Ascending aorta (tissue), 2 donors: ENCODE data around the gene BRAT1. TPM values are rescaled to one million over a fixed set of nuclear protein-coding genes. Genes with fewer than 3 reads are reported as not detected.

ENCODE experiments used
- DNase-seq, 2 donors: peaks; one replicate each; pipeline ENCODE4 v3.0.0-alpha.2; 2019; ENCODE audit warnings: low spot score in 2 of 2
- H3K27ac ChIP-seq, 2 donors: fragments of 200-600 bp; sonication (generic); one replicate each; pipeline ENCODE4 v1.5.1; 2016 to 2017; ENCODE audit warnings: mild to moderate bottlenecking in 1 of 2
- H3K27me3 ChIP-seq: fragments of 200-600 bp; sonication (generic); one replicate; pipeline ENCODE4 v1.5.1; 2017
- H3K36me3 ChIP-seq, 2 donors: fragments of 200-600 bp; sonication (generic); one replicate each; pipeline ENCODE4 v1.5.1; 2016
- H3K4me1 ChIP-seq, 2 donors: fragments of 200-600 bp; sonication (generic); one replicate each; pipeline ENCODE4 v1.5.1; 2016 to 2017; ENCODE audit warnings: mild to moderate bottlenecking in 1 of 2
- H3K4me3 ChIP-seq, 2 donors: fragments of 200-600 bp; sonication (generic); one replicate each; pipeline ENCODE4 v1.5.1; 2016 to 2017; ENCODE audit warnings: mild to moderate bottlenecking in 1 of 2
- H3K9me3 ChIP-seq, 2 donors: fragments of 200-600 bp; sonication (generic); one replicate each; pipeline ENCODE4 v1.5.1; 2016
- CTCF ChIP-seq, 3 experiments: fragments of 200-600 bp in 2 of 3; fragments of 450-650 bp in 1 of 3; sonication (generic) in 2 of 3; IDR thresholded peaks; one replicate each; pipeline ENCODE4 v1.5.1; 2016 to 2019; ENCODE audit warnings: antibody characterized with exemption in 3 of 3, mild to moderate bottlenecking in 1 of 3, moderate library complexity in 1 of 3
- intact Hi-C: fragments of 100-400 bp; cut with DNase I; formaldehyde crosslinking; loops from one replicate; pipeline ENCODE4 v1.15.1; 2023
- total RNA-seq: library from RNA; depleted of rRNA; stranded (reverse); fragments of >200 nt; gene quantifications from one replicate; pipeline ENCODE4 v1.1.0, GENCODE V29; 2016

Gene BRAT1
- total RNA-seq, 1 donor from 2014 or later, result 84.0 TPM

DNA sequence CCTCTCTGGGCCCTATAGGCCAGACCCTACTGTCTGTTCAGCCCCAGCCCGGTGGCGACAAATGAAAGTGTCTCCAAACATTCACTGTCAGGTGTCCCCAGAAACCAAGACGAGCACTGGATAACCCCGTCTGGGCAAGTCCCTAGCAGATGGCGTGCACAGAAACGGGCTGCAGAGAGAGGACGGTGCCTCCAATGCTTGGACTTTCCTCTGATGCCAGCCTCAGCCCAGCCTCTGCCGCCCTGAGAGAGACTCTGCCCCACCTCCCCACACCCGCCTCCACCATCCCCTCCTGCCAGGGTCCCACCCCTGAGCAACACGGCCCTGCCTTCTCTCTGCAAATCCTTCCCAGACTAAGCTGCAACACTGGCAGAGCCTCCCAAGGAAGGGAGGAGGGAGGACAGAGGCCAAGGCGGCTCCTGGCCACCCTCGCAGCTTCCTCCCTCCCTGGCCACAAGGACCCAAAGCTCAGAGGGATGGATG, 43.1 kb downstream of the BRAT1 start:
- no peak for DNase-seq
- intact Hi-C loops, result no loop called here
- Histone ChIP-seq H3K27me3 (no peaks in the 10 kb centered on the region), H3K4me1 (peaks cover 0 to 4% of the 10 kb centered on the region in 2 donors), H3K4me3 (no peak overlapping the region), H3K36me3 (no peaks in the 10 kb centered on the region), H3K27ac (no peak overlapping the region), H3K9me3 (no peaks in the 10 kb centered on the region)
- no peak for TF ChIP-seq CTCF (IDR thresholded peaks at IDR 0.05)

GRCh38 chr7:2511769-2512168, 43.6 kb downstream of the BRAT1 start:
- TF ChIP-seq CTCF (IDR thresholded peaks at IDR 0.05), result no peak
- no peaks in the 10 kb centered on the region for H3K27me3 ChIP-seq
- intact Hi-C loops, result no loop called here
- no peak for DNase-seq
- peak overlapping the region; percentile 11 to 27 for H3K27ac ChIP-seq
- H3K36me3 ChIP-seq, result no peaks in the 10 kb centered on the region
- peaks cover 0 to 4% of the 10 kb centered on the region in 2 donors for H3K4me1 ChIP-seq
- no peak overlapping the region for H3K4me3 ChIP-seq
- no peaks in the 10 kb centered on the region for H3K9me3 ChIP-seq

- Histone ChIP-seq H3K36me3 (no peaks in the 10 kb centered on the region), H3K4me3 (no peak overlapping the region), H3K4me1 (peaks cover 0 to 4% of the 10 kb centered on the region in 2 donors), H3K27ac (peak overlapping the region; percentile 10 to 11), H3K27me3 (no peaks in the 10 kb centered on the region), H3K9me3 (no peaks in the 10 kb centered on the region)
- no peak for DNase-seq
- TF ChIP-seq CTCF (IDR thresholded peaks at IDR 0.05), result no peak
- intact Hi-C loops, result no loop called here
Measured at GRCh38 chr7:2510909-2511768, 44.2 kb downstream of the BRAT1 start.

- Histone ChIP-seq H3K36me3 (no peaks in the 10 kb centered on the region), H3K4me1 (peaks cover 0 to 4% of the 10 kb centered on the region in 2 donors), H3K4me3 (no peak overlapping the region), H3K27me3 (no peaks in the 10 kb centered on the region), H3K27ac (no peak overlapping the region), H3K9me3 (no peaks in the 10 kb centered on the region)
- intact Hi-C loops, result no loop called here
- no peak for DNase-seq
- TF ChIP-seq CTCF (IDR thresholded peaks at IDR 0.05), result no peak
Measured at GRCh38 chr7:2510130-2510776, 45.1 kb downstream of the BRAT1 start.

DNA sequence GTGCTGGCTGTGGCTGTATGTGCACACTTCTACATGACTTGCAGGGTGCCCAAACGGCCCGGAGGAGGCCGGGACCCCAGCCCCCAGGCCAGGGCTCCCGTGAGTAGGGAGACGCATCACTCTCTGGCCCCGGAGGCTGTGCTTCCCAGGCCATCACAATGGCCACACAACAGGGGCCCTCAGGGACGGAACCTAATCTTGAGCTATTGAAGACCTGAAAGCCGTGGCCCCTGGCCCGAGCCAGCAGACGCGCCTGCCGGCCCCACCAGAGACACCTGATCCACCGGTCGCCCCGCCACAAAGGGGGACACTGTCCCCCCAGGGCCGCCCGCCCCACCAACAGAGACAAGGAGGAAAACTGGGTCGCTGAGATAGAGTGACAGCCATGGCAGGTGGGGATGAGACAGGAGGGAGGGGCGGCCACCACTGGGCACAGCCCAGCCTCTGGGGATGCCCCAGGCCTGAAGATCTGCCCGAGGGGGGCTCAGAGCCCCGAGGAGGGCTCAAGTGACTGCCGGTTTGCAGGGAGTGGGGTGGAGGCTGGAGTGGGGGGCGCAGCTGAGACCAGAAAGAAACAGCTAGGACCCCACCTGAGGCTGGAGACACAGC, 45.9 kb downstream of the BRAT1 start:
- H3K4me3 ChIP-seq, result no peak overlapping the region
- DNase-seq, result no peak
- TF ChIP-seq CTCF (IDR thresholded peaks at IDR 0.05), result no peak
- H3K27me3 ChIP-seq, result no peaks in the 10 kb centered on the region
- H3K36me3 ChIP-seq, result no peaks in the 10 kb centered on the region
- intact Hi-C loops, result no loop called here
- H3K27ac ChIP-seq, result no peak overlapping the region
- no peaks in the 10 kb centered on the region for H3K9me3 ChIP-seq
- peaks cover 0 to 4% of the 10 kb centered on the region in 2 donors for H3K4me1 ChIP-seq
